CD4-positive, alpha-beta T cell treated with Interleukin-2 at 100 ng/mL for 4 hours (primary cell): Measurements from ENCODE around the gene FADS6.
"Not testable (repeated sequence)": the region's sequence is repeated elsewhere in the genome, so short reads cannot be mapped to it uniquely, and the experiment has no call there.

ENCODE experiments used
- DNase-seq: peaks from one replicate; pipeline ENCODE4 v3.0.0-alpha.2; 2020; ENCODE audit warnings: low spot score

FADS6 gene

GRCh38 chr17:74920642-74921025 lies 27.2 kb upstream of the FADS6 start:
- DNase-seq: no peak

- DNase-seq: no peak
These were observed 26.8 kb upstream of the FADS6 start for GRCh38 chr17:74920306-74920620.

DNA sequence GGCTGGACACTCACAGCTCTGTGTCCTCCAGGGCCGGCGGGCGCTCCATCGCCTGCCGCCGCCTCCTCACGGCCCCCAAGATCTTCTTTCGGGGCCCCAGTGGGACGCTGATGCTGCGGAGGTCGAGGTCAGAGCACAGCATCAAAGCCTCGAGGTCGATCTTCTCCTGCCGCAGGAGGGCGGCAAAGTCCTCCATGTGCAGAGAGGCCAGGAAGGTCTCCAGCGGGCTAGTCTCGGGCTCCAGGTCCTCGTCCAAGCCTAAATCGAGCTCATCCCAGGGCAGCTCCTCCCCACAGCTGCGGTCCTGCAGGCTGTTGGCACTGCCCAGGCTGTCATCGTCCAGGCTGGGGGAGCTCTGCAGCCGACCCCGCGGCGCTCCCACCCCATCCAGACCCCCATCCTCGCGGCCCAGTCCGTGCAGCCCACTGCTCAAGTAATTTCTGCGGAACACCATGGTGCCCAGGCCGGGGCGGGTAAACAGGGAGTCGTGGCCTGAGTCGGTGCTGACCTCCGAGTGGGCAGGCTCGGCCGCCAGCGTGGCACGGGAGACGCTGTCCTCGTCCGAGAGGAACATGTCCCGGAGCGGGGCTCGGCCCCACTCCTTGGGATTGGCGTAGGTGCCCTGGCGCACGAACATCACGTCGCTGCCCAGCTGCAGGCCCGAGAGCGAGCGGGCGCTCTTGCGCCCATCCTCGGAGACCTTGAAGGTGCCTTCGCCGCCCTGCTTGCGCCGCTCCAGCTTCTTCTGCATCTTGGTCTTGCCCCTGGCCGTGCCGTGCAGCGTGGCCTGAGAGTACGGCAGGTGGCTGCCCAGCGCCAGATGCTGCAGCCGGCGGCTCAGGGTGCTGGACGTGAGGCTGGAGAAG lies 26.2 kb upstream of the FADS6 start:
- no peak for DNase-seq

GRCh38 chr17:74918906-74919305 lies 25.5 kb upstream of the FADS6 start:
- DNase-seq: no peak

DNA sequence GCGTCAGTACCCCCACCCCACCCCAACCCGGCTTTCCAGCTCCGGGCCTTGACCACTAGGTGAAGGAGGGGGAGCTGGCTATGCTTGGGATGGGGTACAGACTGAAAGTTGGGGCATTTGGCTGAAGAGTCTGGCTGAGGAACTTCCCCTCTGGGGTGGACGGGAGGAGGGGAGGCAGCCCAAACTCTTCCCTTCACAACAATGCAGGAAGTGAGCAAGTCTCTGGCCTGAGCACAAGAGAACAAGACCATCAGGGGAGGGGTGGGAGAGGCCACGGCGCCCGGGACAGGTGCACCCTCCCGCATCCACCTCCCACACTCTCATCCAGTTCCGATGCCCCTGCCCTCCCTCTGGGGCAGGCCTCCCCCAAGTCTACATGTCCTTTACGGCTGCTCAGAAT lies 24.0 kb upstream of the FADS6 start:
- DNase-seq: no peak

DNA sequence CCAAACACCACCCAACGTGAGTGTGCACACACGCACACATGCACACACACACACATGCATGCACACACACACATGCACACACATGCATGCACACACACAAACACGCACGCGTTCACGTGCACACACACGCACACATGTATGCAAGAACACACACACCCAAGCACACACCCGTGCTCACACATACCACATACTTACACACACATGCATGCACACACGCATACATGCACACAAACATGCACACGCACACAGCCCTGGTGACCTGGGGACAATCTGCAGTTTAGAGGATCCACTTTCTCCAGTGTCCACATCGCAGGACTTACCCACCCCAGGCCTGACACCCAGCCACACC lies 23.4 kb upstream of the FADS6 start:
- DNase-seq: no peak

GRCh38 chr17:74916136-74916850 lies 22.9 kb upstream of the FADS6 start:
- DNase-seq: no peak

DNA sequence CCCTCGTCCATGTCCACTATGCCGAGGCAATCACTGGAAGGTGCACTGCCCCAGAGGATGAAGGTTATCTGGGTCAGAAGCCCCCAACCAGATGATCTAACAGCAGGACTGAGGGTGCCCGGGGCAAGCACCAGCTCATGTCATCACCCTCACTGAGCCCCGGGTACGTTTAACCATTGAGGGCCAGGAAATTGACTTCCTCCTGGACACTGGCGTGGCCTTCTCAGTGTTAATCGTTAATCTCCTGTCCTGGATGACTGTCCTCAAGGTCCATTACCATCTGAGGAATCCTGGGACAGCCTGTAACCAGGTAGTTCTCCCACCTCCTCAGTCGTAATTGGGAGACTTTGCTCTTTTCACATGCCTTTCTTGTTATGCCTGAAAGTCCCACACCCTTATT lies 18.0 kb upstream of the FADS6 start:
- not testable (repeated sequence) for DNase-seq

DNA sequence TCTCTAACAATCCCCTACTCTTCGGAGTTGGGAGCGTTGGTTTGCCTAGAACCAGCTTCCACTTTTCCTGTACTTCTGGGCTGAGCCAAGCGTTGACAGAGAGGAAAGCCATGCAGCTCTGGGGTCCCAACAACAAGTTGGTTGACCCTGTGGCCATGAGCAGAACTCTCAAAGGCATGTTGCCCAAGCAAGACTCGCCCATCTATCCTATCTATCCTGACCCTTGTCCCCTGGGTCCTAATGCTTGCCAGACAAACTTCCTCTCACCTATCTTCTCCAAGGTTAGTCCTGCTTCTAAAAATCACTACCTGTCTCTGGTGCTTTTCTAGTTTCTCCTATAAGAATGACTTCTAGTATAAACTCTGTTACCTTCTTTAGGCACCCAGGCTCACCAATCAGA lies 15.7 kb upstream of the FADS6 start:
- DNase-seq: not testable (repeated sequence)

DNA sequence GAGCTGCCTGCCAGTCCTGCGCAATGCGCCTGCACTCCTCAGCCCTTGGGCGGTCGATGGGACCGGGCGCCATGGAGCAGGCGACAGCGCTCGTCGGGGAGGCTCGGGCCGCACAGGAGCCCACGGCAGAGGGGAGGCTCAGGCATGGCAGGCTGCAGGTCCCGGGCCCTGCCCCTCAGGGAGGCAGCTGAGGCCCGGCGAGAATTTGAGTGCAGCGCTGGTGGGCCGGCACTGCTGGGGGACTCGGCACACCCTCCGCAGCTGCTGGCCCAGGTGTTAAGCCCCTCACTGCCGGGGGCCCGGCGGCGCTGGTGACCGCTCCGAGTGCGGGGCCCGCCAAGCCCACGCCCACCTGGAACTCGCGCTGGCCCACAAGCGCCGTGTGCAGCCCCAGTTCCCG lies 13.6 kb upstream of the FADS6 start:
- no peak for DNase-seq

DNA sequence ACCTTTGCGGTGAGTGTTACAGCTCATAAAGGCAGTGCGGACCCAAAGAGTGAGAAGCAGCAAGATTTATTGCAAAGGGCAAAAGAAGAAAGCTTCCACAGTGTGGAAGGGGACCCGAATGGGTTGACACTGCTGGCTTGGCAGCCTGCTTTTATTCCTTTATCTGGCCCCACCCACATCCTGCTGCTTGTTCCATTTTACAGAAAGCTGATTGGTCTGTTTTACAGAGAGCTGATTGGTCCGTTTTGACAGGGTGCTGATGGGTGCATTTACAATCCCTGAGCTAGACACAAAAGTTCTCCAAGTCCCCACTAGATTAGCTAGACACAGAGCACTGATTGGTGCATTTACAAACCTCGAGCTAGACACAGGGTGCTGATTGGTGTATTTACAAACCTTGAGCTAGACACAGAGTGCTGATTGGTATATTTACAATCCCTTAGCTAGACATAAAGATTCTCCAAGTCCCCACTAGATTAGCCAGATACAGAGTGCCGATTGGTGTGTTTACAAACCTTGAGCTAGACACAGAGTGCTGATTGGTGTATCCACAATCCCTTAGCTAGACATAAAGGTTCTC lies 12.9 kb upstream of the FADS6 start:
- not testable (repeated sequence) for DNase-seq

- DNase-seq: no peak
These were observed 11.4 kb upstream of the FADS6 start for GRCh38 chr17:74904687-74905409.

DNA sequence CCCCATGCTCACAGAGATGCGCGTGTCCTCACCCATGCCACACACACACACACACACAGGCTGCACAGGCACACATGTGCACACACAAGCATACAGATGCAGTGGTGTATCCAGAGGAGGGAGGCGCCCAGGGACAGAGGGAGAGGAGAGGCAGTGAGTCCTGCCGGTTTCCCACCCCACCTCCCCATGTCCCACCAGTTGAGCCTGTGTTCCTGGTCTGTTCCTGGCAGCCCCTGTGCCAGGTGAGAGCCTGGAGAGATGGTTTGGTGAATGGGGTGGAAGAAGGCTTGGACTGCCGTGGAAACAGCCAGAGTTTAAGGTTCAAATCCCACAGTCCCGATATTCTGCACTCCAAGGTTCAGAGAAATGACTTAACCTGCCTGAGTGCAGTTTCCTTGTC lies 10.2 kb upstream of the FADS6 start:
- no peak for DNase-seq

DNA sequence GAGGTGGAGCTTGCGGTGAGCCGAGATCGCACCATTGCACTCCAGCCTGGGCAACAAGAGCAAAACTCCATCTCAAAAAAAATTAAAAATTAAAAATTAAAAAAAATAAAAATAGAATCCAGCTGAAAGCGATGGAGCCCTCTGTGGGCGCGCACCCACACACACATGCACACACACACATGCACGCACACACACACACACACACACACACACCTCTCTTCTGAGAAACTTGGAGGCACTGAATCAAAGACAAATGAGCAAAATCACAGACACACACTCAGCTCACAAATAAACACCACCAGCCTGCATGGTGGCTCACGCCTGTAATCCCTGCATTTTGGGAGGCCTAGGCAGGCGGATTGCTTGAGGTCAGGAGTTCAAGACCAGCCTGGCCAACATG lies 9.6 kb upstream of the FADS6 start:
- no peak for DNase-seq

- no peak for DNase-seq
These were observed 8.1 kb upstream of the FADS6 start for GRCh38 chr17:74901353-74902135.

GRCh38 chr17:74900208-74900607 lies 6.8 kb upstream of the FADS6 start:
- DNase-seq: no peak

GRCh38 chr17:74898376-74898946 lies 5.0 kb upstream of the FADS6 start:
- no peak for DNase-seq

DNA sequence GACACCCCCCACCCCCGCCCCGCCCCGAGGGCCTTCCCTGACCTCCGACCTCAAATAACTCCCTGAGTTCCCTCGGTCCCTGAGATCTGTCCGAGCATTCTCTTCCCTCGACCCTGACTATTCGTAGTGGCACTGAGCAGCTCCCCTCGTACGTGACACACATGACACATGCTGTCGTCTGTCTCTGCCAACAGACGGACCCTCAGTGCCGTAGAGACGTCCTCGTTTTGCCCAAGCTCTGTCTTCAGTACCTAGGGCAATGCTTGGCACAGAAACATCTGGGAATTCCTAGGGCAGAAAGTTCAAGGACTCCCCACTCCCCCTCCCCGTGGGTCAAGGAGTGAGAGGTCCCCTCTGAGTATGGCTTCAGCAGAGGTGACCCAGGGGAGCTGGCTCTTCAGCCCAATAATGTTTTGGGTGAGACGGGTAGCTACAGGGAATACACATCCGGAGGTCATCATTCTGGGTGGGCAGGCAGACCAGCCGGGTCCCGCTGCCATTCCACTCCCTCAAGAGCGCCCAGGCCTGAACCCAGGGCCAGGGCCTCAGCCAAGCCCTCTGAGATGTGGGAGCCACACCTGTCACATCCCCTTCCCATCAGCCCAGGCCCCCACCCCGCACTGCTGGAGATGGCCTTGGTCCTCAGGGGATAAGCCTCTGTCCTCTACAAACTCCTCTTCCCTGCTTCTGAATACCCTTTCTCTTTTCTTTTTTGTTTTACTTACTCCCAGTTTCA lies 671 bp upstream of the FADS6 start:
- DNase-seq: no peak

DNA sequence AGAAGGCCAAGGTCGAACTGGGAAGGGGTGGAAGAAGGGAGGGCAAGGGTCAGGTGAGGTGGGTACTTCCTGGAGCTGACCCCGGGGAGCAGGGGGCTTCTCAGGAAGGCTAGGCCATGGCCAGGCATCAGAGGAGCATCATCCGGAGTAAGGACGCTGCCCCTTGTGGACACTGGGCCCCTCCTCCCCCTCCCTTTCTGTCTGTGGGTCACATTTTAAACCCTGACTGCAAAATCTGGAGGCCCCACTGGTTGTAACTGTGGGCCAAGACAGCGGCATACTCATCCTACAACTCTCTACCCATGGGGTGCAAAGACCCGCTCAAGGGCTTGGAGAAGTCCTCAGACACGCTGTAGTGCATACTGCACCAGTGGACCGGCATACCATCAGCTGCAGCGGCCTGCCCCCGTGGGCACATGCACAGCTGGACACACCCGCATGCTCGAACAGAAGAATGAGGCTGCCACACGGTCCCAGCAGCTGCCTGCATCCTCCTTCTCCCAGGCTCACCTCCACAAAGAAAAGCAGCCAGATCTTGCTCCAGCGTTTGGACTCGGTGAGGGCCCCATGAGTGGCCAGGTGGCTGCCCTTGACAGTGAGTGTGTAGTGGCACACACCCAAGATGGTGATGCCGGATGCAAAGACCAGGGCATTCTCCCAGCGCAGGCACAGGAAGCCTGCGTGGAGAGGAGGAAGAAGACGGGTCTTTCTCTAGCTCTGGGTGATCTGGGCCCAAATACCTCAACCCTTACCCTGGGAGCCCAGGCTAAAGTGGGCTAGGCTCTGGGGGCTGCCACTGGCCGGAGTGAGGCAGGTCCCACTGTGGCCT lies 1.2 kb downstream of the FADS6 start:
- no peak for DNase-seq

- DNase-seq: no peak
These were observed 2.9 kb downstream of the FADS6 start for GRCh38 chr17:74890554-74890953.
